Transverse colon (tissue), 3 donors: ENCODE measurements around the gene H2BK1.

Source experiments
- EP300 ChIP-seq: sonication (generic); formaldehyde crosslinking; IDR thresholded peaks from one replicate; pipeline ENCODE4 v1.6.1; 2017; ENCODE audit warnings: antibody characterized with exemption, low read depth
- POLR2A ChIP-seq: fragments of 450-650 bp; IDR thresholded peaks from one replicate; pipeline ENCODE4 v1.6.1; 2016; ENCODE audit warnings: antibody characterized with exemption, mild to moderate bottlenecking, moderate library complexity
- TF ChIP-seq, protein P1 (sequence below), 5 experiments: fragments of 200-600 bp in 3 of 5; fragments of 450-650 bp in 2 of 5; sonication (generic) in 3 of 5; IDR thresholded peaks; 1 replicate in 2 of 5; 2 replicates in 3 of 5; pipeline ENCODE4 v1.5.1; 2016 to 2017; ENCODE audit warnings: antibody characterized with exemption in 5 of 5, inconsistent platforms in 3 of 5, mild to moderate bottlenecking in 2 of 5, moderate library complexity in 1 of 5

GRCh38 chr7:151161757-151162156 is 48.5 kb downstream of the H2BK1 start:
- TF ChIP-seq, protein P1, sequence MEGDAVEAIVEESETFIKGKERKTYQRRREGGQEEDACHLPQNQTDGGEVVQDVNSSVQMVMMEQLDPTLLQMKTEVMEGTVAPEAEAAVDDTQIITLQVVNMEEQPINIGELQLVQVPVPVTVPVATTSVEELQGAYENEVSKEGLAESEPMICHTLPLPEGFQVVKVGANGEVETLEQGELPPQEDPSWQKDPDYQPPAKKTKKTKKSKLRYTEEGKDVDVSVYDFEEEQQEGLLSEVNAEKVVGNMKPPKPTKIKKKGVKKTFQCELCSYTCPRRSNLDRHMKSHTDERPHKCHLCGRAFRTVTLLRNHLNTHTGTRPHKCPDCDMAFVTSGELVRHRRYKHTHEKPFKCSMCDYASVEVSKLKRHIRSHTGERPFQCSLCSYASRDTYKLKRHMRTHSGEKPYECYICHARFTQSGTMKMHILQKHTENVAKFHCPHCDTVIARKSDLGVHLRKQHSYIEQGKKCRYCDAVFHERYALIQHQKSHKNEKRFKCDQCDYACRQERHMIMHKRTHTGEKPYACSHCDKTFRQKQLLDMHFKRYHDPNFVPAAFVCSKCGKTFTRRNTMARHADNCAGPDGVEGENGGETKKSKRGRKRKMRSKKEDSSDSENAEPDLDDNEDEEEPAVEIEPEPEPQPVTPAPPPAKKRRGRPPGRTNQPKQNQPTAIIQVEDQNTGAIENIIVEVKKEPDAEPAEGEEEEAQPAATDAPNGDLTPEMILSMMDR (IDR thresholded peaks at IDR 0.05) = no peak
- TF ChIP-seq POLR2A (no peak), EP300 (no peak)
